SU-DHL-6 (cell line): ENCODE measurements around the gene HYDIN.
"Not testable (repeated sequence)": the region's sequence is repeated elsewhere in the genome, so short reads cannot be mapped to it uniquely, and the experiment has no call there.

Source experiments
- CTCF ChIP-seq: fragments of 200-600 bp; sonication (generic); IDR thresholded peaks from one replicate; pipeline ENCODE4 v1.5.1; 2017; ENCODE audit warnings: antibody characterized with exemption, mild to moderate bottlenecking, low read length, moderate library complexity; ENCODE audit not compliant: insufficient read depth, poor library complexity, severe bottlenecking
- EZH2phosphoT487 ChIP-seq: fragments of 200-600 bp; sonication (generic), shearing (Covaris generic); conservative IDR thresholded peaks from 2 replicates; pipeline ENCODE4 v1.6.1; 2018; ENCODE audit warnings: mild to moderate bottlenecking, antibody characterized with exemption, low read length, moderate library complexity, mixed read lengths

- not testable (repeated sequence) for TF ChIP-seq CTCF, EZH2phosphoT487
Measured at GRCh38 chr16:70818088-70818487, 412.4 kb downstream of the HYDIN start.
